ENCODE data around the gene B3GNT9. TPM values are rescaled to one million over a fixed set of nuclear protein-coding genes. Genes with fewer than 3 reads are reported as not detected.

B3GNT9 gene
- polyA plus RNA-seq, 2 donors, result 3.5 to 4.1 TPM

DNA sequence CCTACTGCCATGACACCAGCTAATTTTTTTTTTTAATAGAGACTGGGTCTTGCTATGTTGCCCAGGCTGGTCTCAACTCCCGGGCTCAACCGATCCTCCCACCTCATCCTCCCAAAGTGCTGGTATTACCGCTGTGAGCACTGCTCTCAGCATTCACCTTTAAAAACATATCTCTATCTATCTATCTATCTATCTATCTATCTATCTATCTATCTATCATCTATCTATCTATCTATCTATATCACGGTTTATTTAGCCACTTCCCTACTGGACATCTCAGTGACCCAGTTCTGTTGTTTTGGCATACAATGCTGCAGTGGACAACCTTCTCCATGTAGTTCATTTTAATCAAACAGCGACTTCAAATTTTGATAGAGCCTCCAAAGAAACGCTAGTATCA lies 42.3 kb downstream of the B3GNT9 start:
- no peaks in the 10 kb centered on the region for H3K36me3 ChIP-seq (ENCODE audit: control insufficient read depth in 2 of 2, insufficient read depth in 2 of 2, low read length in 1 of 2)
- H3K4me1 ChIP-seq (ENCODE audit: control insufficient read depth in 2 of 2, insufficient read depth in 2 of 2, low read length in 1 of 2), result peaks cover 2 to 10% of the 10 kb centered on the region in 2 donors
- H3K27ac ChIP-seq (ENCODE audit: low read depth in 2 of 2, low read length in 1 of 2), result no peak overlapping the region
- H3K27me3 ChIP-seq (ENCODE audit: control insufficient read depth in 1 of 2, insufficient read depth in 2 of 2, low read length in 2 of 2), result no peaks in the 10 kb centered on the region
- 95 to 97% methylated on average over 6 of the region's 6 CpGs for WGBS, 2 donors
- H3K4me3 ChIP-seq (ENCODE audit: low read depth in 1 of 2, low read length in 2 of 2), result no peak overlapping the region
- no peaks in the 10 kb centered on the region for H3K9me3 ChIP-seq (ENCODE audit: control insufficient read depth in 2 of 2, insufficient read depth in 1 of 2, low read depth in 1 of 2, low read length in 1 of 2)

DNA sequence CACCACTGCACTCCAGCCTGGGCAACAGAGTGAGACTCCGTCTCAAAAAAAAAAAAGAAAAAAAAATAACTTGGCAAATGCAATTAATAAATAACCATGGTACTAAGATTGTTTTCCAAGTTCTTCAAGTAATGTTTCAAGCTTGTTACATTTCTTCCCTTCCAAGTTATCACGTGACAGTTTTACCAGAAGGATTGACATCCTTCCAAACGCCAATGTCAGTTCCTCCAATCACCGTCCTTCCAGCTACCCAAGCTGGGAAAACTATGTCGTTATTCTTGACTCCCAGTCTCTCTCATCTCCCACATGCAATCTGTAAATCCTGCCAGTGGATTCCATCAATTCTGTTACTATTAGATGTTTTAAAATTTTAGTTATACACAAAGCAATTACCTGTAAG lies 44.9 kb downstream of the B3GNT9 start:
- H3K36me3 ChIP-seq (ENCODE audit: control insufficient read depth in 2 of 2, insufficient read depth in 2 of 2, low read length in 1 of 2), result no peaks in the 10 kb centered on the region
- WGBS, 2 donors, result 32 to 37% methylated on average over 4 to 5 of the region's 5 CpGs
- H3K27ac ChIP-seq (ENCODE audit: low read depth in 2 of 2, low read length in 1 of 2), result peak overlapping the region; percentile 34 to 43
- peaks cover 2 to 8% of the 10 kb centered on the region in 2 donors for H3K4me1 ChIP-seq (ENCODE audit: control insufficient read depth in 2 of 2, insufficient read depth in 2 of 2, low read length in 1 of 2)
- no peaks in the 10 kb centered on the region for H3K9me3 ChIP-seq (ENCODE audit: control insufficient read depth in 2 of 2, insufficient read depth in 1 of 2, low read depth in 1 of 2, low read length in 1 of 2)
- no peaks in the 10 kb centered on the region for H3K27me3 ChIP-seq (ENCODE audit: control insufficient read depth in 1 of 2, insufficient read depth in 2 of 2, low read length in 2 of 2)
- H3K4me3 ChIP-seq (ENCODE audit: low read depth in 1 of 2, low read length in 2 of 2), result no peak overlapping the region

DNA sequence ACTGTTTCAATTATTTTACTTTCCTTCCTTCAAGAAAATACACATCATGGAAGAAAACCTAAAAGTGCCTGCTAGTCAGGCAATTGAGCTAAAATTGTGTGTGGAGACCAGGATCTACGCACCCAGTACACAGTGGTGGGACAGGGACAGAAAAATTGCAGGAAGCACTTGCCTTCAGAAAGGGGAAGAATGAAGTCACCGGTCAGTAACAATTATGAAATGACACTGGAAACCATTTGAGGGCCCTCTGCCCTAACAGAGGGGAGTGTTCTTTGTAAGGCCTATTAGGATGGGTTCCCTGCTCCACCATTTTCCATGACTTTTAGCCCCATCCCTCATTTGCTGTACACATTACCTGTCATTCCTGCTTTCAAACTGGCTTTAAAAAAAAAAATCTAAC lies 45.6 kb downstream of the B3GNT9 start:
- peak overlapping the region; percentile 68 to 87 for H3K27ac ChIP-seq (ENCODE audit: low read depth in 2 of 2, low read length in 1 of 2)
- H3K27me3 ChIP-seq (ENCODE audit: control insufficient read depth in 1 of 2, insufficient read depth in 2 of 2, low read length in 2 of 2), result no peaks in the 10 kb centered on the region
- H3K4me3 ChIP-seq (ENCODE audit: low read depth in 1 of 2, low read length in 2 of 2), result no peak overlapping the region
- WGBS, 2 donors, result 71 to 72% methylated on average over 2 of the region's 2 CpGs
- no peaks in the 10 kb centered on the region for H3K9me3 ChIP-seq (ENCODE audit: control insufficient read depth in 2 of 2, insufficient read depth in 1 of 2, low read depth in 1 of 2, low read length in 1 of 2)
- no peaks in the 10 kb centered on the region for H3K36me3 ChIP-seq (ENCODE audit: control insufficient read depth in 2 of 2, insufficient read depth in 2 of 2, low read length in 1 of 2)
- peaks cover 2 to 8% of the 10 kb centered on the region in 2 donors for H3K4me1 ChIP-seq (ENCODE audit: control insufficient read depth in 2 of 2, insufficient read depth in 2 of 2, low read length in 1 of 2)

DNA sequence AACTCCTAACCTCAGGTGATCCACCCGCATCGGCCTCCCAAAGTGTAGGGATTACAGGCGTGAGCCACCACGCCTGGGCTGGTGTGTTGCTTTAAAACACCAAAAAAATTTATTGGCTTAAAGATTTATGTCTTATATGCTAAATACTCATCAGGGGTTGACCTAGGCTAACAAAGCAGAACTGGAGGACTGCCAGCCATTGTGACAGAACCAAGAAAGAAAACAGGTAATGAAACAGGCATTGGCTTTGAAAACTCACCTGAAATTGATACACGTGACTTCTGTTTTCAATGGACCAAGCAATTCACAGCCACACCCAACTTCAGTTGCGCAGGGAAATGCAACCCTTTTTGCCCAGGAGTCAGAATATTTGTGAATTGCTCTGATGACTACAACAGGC lies 46.0 kb downstream of the B3GNT9 start:
- 62 to 65% methylated on average over 6 of the region's 6 CpGs for WGBS, 2 donors
- Histone ChIP-seq H3K4me3 (ENCODE audit: low read depth in 1 of 2, low read length in 2 of 2) (no peak overlapping the region), H3K4me1 (ENCODE audit: control insufficient read depth in 2 of 2, insufficient read depth in 2 of 2, low read length in 1 of 2) (peaks cover 2 to 8% of the 10 kb centered on the region in 2 donors), H3K36me3 (ENCODE audit: control insufficient read depth in 2 of 2, insufficient read depth in 2 of 2, low read length in 1 of 2) (no peaks in the 10 kb centered on the region), H3K27me3 (ENCODE audit: control insufficient read depth in 1 of 2, insufficient read depth in 2 of 2, low read length in 2 of 2) (no peaks in the 10 kb centered on the region), H3K9me3 (ENCODE audit: control insufficient read depth in 2 of 2, insufficient read depth in 1 of 2, low read depth in 1 of 2, low read length in 1 of 2) (no peaks in the 10 kb centered on the region), H3K27ac (ENCODE audit: low read depth in 2 of 2, low read length in 1 of 2) (peak overlapping the region; percentile 68 to 87)

DNA sequence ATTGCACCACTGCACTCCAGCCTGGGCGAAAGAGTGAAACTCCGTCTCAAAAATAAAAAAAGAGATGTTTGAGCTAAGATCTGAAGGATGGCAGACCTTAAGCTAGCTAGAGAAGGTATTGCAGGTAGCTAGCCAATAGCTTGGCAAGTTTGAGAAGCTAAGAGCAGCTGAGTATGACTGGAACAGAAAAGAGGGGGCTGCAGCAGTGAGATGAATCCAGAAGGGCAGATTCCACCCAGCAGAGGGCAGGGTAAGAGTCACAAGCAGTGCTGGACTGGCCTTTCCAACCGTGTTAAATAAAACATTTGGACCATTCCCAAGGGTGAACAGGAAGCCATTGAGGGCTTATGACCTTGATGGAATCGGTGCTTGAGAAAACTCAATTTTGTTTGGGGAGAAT lies 46.7 kb downstream of the B3GNT9 start:
- peaks cover 2 to 4% of the 10 kb centered on the region in 2 donors for H3K4me1 ChIP-seq (ENCODE audit: control insufficient read depth in 2 of 2, insufficient read depth in 2 of 2, low read length in 1 of 2)
- no peaks in the 10 kb centered on the region for H3K36me3 ChIP-seq (ENCODE audit: control insufficient read depth in 2 of 2, insufficient read depth in 2 of 2, low read length in 1 of 2)
- WGBS, 2 donors, result 62 to 63% methylated on average over 4 of the region's 4 CpGs
- H3K4me3 ChIP-seq (ENCODE audit: low read depth in 1 of 2, low read length in 2 of 2), result no peak overlapping the region
- no peak overlapping the region for H3K27ac ChIP-seq (ENCODE audit: low read depth in 2 of 2, low read length in 1 of 2)
- no peaks in the 10 kb centered on the region for H3K9me3 ChIP-seq (ENCODE audit: control insufficient read depth in 2 of 2, insufficient read depth in 1 of 2, low read depth in 1 of 2, low read length in 1 of 2)
- no peaks in the 10 kb centered on the region for H3K27me3 ChIP-seq (ENCODE audit: control insufficient read depth in 1 of 2, insufficient read depth in 2 of 2, low read length in 2 of 2)

DNA sequence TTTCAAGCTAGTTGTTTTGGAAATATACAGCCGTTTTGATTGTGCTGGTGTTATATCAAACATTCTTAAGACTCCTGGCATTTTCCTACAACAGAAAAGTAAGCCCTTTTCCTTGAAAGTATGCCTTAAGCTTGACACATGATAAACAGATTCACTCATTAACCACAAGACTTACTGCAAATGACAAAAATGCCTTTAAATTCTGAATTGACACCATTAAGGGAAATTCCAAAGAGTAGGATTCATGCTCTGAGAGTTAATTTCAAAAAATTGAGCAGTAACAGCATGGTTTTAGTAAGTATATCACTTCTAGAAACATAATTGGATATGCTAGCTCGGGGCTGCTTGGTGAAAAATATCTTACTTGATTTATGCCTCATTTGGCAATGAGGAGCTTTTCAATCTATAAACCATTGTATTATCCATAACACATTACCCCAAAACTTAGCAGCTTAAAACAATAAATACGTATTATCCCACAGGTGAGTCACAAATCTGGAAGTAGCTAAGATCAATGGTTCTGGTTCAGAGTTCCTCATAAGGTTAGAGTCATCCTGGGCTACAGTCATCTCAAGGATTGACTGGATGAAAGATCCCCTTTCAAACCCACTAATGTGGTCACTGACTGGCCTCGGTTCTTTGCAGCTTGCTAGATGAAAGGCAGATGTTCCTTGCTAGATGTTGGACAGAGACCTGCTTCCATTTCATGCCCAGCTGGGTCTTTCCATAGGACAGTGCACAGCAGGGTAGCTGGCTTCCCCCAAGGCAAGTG lies 49.3 kb downstream of the B3GNT9 start:
- Histone ChIP-seq H3K9me3 (ENCODE audit: control insufficient read depth in 2 of 2, insufficient read depth in 1 of 2, low read depth in 1 of 2, low read length in 1 of 2) (no peaks in the 10 kb centered on the region), H3K4me1 (ENCODE audit: control insufficient read depth in 2 of 2, insufficient read depth in 2 of 2, low read length in 1 of 2) (peaks cover 2 to 3% of the 10 kb centered on the region in 2 donors), H3K4me3 (ENCODE audit: low read depth in 1 of 2, low read length in 2 of 2) (no peak overlapping the region), H3K27ac (ENCODE audit: low read depth in 2 of 2, low read length in 1 of 2) (no peak overlapping the region), H3K36me3 (ENCODE audit: control insufficient read depth in 2 of 2, insufficient read depth in 2 of 2, low read length in 1 of 2) (no peaks in the 10 kb centered on the region), H3K27me3 (ENCODE audit: control insufficient read depth in 1 of 2, insufficient read depth in 2 of 2, low read length in 2 of 2) (no peaks in the 10 kb centered on the region)
- 74 to 81% methylated on average over 4 of the region's 4 CpGs for WGBS, 2 donors

DNA sequence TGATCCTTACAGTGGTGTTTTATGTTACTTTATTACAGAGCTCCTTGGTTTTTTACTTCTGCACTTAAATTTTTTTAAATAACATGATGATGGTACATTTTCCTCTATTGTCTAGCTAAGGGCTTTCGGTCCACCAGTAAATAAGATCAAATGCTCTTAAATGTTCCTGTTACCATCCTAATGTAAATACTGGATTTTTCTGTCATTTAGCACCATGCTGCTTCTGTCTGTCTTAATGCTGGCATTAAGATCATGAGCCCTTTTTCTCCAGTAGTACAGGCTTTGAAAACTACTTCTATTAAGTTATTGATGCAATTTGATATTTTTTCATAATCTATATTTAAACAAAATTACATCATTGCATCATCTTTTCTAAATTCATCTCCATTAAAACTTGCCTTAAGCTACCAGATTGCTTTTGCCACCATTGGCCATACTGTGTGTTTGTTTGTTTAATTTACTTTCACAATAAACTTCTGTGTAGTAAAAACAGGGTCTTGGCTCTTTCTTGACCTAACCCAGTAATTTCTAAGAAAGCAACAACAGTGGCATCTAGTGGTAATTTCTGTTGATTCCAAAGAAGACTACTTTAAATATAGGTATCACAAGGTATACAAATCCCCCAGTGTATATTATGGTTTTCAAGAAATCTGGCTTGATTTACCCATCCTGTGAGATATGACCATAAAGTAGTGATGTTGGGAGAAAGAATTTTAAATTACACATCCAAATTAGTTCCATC lies 50.1 kb downstream of the B3GNT9 start:
- Histone ChIP-seq H3K27me3 (ENCODE audit: control insufficient read depth in 1 of 2, insufficient read depth in 2 of 2, low read length in 2 of 2) (no peaks in the 10 kb centered on the region), H3K4me3 (ENCODE audit: low read depth in 1 of 2, low read length in 2 of 2) (no peak overlapping the region), H3K9me3 (ENCODE audit: control insufficient read depth in 2 of 2, insufficient read depth in 1 of 2, low read depth in 1 of 2, low read length in 1 of 2) (no peaks in the 10 kb centered on the region), H3K4me1 (ENCODE audit: control insufficient read depth in 2 of 2, insufficient read depth in 2 of 2, low read length in 1 of 2) (peaks cover 0 to 2% of the 10 kb centered on the region in 2 donors), H3K36me3 (ENCODE audit: control insufficient read depth in 2 of 2, insufficient read depth in 2 of 2, low read length in 1 of 2) (no peaks in the 10 kb centered on the region), H3K27ac (ENCODE audit: low read depth in 2 of 2, low read length in 1 of 2) (no peak overlapping the region)
- 96 to 100% methylated on average over 1 of the region's 1 CpG for WGBS, 2 donors

DNA sequence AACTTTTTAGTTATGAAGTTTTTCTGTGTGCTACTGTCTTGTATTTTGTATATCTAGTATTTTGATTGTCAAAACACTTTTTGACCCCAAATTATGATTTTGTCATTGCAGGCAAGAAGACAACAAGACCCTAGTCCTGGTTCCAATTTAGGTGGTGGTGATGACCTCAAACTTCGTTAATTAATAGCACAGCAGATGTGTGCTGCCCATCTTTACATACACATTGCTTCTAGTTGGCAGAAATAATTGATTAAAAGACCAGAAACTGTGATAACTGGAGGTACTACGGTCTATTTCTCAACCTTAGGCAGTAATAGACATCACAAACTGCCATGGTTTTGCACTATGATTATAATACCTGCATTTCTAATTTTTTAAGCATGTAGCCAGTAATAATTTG lies 52.2 kb downstream of the B3GNT9 start:
- 89 to 94% methylated on average over 2 of the region's 2 CpGs for WGBS, 2 donors
- Histone ChIP-seq H3K36me3 (ENCODE audit: control insufficient read depth in 2 of 2, insufficient read depth in 2 of 2, low read length in 1 of 2) (no peaks in the 10 kb centered on the region), H3K4me3 (ENCODE audit: low read depth in 1 of 2, low read length in 2 of 2) (no peak overlapping the region), H3K4me1 (ENCODE audit: control insufficient read depth in 2 of 2, insufficient read depth in 2 of 2, low read length in 1 of 2) (no peaks in the 10 kb centered on the region), H3K27ac (ENCODE audit: low read depth in 2 of 2, low read length in 1 of 2) (no peak overlapping the region), H3K27me3 (ENCODE audit: control insufficient read depth in 1 of 2, insufficient read depth in 2 of 2, low read length in 2 of 2) (no peaks in the 10 kb centered on the region), H3K9me3 (ENCODE audit: control insufficient read depth in 2 of 2, insufficient read depth in 1 of 2, low read depth in 1 of 2, low read length in 1 of 2) (no peaks in the 10 kb centered on the region)
